ENCODE measurements around the gene COX8A. TPM values are rescaled to one million over a fixed set of nuclear protein-coding genes. Genes with fewer than 3 reads are reported as not detected.

The COX8A gene
- total and polyA plus RNA-seq, 10 donors: 181 to 698 (median 324) TPM

GRCh38 chr11:64023712-64024710 lies 49.6 kb downstream of the COX8A start:
- H3K4me1 ChIP-seq: peaks cover 4 to 26% (median 20%) of the 10 kb centered on the region in 6 donors
- no peak for DNase-seq
- no peaks in the 10 kb centered on the region for H3K9me3 ChIP-seq
- peaks cover 0 to 23% (median 0%) of the 10 kb centered on the region in 7 donors for H3K27me3 ChIP-seq (replicated peaks in 1 of 7)
- H3K36me3 ChIP-seq: no peaks in the 10 kb centered on the region
- TF ChIP-seq POLR2AphosphoS5 (IDR thresholded peaks at IDR 0.05): no peak
- TF ChIP-seq CTCF (IDR thresholded peaks at IDR 0.05 in 8 of 11, conservative IDR thresholded peaks at IDR 0.05 in 3 of 11): no peak
- TF ChIP-seq POLR2A (IDR thresholded peaks at IDR 0.05): no peak
- H3K4me3 ChIP-seq: no peak overlapping the region
- H3K27ac ChIP-seq: no peak overlapping the region
- 77 to 88% (median 82%) methylated on average over 19 to 20 of the region's 20 CpGs for WGBS, 5 donors
- intact Hi-C loops (cut with DNase I; ENCODE audit: low total_unique reads): no loop called here

- WGBS, 5 donors: 74 to 94% (median 82%) methylated on average over 4 of the region's 4 CpGs
These were observed 50.8 kb downstream of the COX8A start for GRCh38 chr11:64025205-64025604.

More at GRCh38 chr11:64025205-64025604, 50.8 kb downstream of the COX8A start:
- Histone ChIP-seq H3K4me3 (no peak overlapping the region), H3K36me3 (no peaks in the 10 kb centered on the region), H3K9me3 (no peaks in the 10 kb centered on the region), H3K27me3 (replicated peaks in 1 of 7) (peaks cover 0 to 35% (median 0%) of the 10 kb centered on the region in 7 donors), H3K27ac (no peak overlapping the region), H3K4me1 (peaks cover 4 to 31% (median 21%) of the 10 kb centered on the region in 6 donors)
- no peak for DNase-seq
- intact Hi-C loops (cut with DNase I; ENCODE audit: low total_unique reads): no loop called here
- TF ChIP-seq POLR2A (IDR thresholded peaks at IDR 0.05) (no peak), POLR2AphosphoS5 (IDR thresholded peaks at IDR 0.05) (no peak), CTCF (IDR thresholded peaks at IDR 0.05 in 8 of 11, conservative IDR thresholded peaks at IDR 0.05 in 3 of 11) (no peak)

Small RNAs within 50 kb of the gene (small RNA-seq; reads per million reads assigned to genes)
- gene RNU6-45P: 0 to 0.12 (median 0) reads per million in 4 donors

Other genes starting within 250 kb of the COX8A start
- 10 to 100 TPM in 4 of 7 donors, 1 to 10 TPM in 3; 7.7 to 16.9 (median 10.3) TPM for gene ZFTA, start 205.8 kb upstream of the COX8A start, total RNA-seq
- gene ZFTA, start 205.8 kb upstream of the COX8A start, polyA plus RNA-seq: 1 to 10 TPM; 3.8 to 6.3 (median 4.5) TPM
- 10 to 100 TPM in 6 of 7 donors, 1 to 10 TPM in 1; 10.0 to 16.8 (median 13.8) TPM for gene SPINDOC, start 161.2 kb upstream of the COX8A start, total RNA-seq
- gene SPINDOC, start 161.2 kb upstream of the COX8A start, polyA plus RNA-seq: 10 to 100 TPM in 1 of 3 donors, 1 to 10 TPM in 2; 5.1 to 12.9 (median 6.9) TPM
- gene MARK2, start 135.5 kb upstream of the COX8A start, total RNA-seq: 10 to 100 TPM; 41.2 to 67.3 (median 48.6) TPM
- 10 to 100 TPM in 1 of 3 donors, 1 to 10 TPM in 2; 6.9 to 23.3 (median 7.0) TPM for gene MARK2, start 135.5 kb upstream of the COX8A start, polyA plus RNA-seq
- under 1 TPM in 5 of 7 donors, not detected in 2; 0.17 to 0.52 (median 0.26) TPM for gene RCOR2, start 57.5 kb upstream of the COX8A start, total RNA-seq
- under 1 TPM; 0.07 to 0.18 (median 0.10) TPM for gene RCOR2, start 57.5 kb upstream of the COX8A start, polyA plus RNA-seq
- 10 to 100 TPM; 27.2 to 45.4 (median 35.9) TPM for gene NAA40, start 35.6 kb upstream of the COX8A start, total RNA-seq
- 10 to 100 TPM; 12.1 to 21.4 (median 19.8) TPM for gene NAA40, start 35.6 kb upstream of the COX8A start, polyA plus RNA-seq
- 10 to 100 TPM; 56.1 to 65.8 (median 58.8) TPM for gene OTUB1, start 11.8 kb downstream of the COX8A start, total RNA-seq
- 10 to 100 TPM; 65.5 to 89.7 (median 83.5) TPM for gene OTUB1, start 11.8 kb downstream of the COX8A start, polyA plus RNA-seq
- under 1 TPM in 5 of 7 donors, not detected in 2; 0.10 to 0.51 (median 0.17) TPM for gene FLRT1, start 61.3 kb downstream of the COX8A start, total RNA-seq
- gene FLRT1, start 61.3 kb downstream of the COX8A start, polyA plus RNA-seq: under 1 TPM in 2 of 3 donors, not detected in 1; 0.03 to 0.16 TPM
- 10 to 100 TPM in 1 of 7 donors, 1 to 10 TPM in 6; 5.1 to 10.6 (median 7.3) TPM for gene MACROD1, start 191.5 kb downstream of the COX8A start, total RNA-seq
- gene MACROD1, start 191.5 kb downstream of the COX8A start, polyA plus RNA-seq: 10 to 100 TPM in 2 of 3 donors, 1 to 10 TPM in 1; 7.0 to 20.3 (median 17.6) TPM
- gene STIP1, start 211.6 kb downstream of the COX8A start, total RNA-seq: 100 to 1,000 TPM in 2 of 7 donors, 10 to 100 TPM in 5; 61.2 to 111 (median 88.2) TPM
- gene STIP1, start 211.6 kb downstream of the COX8A start, polyA plus RNA-seq: 10 to 100 TPM; 30.1 to 68.4 (median 38.8) TPM
- gene FERMT3, start 232.1 kb downstream of the COX8A start, total RNA-seq: 100 to 1,000 TPM; 129 to 248 (median 178) TPM
- gene FERMT3, start 232.1 kb downstream of the COX8A start, polyA plus RNA-seq: 100 to 1,000 TPM; 120 to 210 (median 159) TPM